Measurements from ENCODE around the gene OGFRL1. TPM values are rescaled to one million over a fixed set of nuclear protein-coding genes. Genes with fewer than 3 reads are reported as not detected.

The OGFRL1 gene
- total and polyA plus RNA-seq, 9 of the 15 experiments (the other 6 are each of a cell fraction or from before 2014, with no cell fraction given) = 0.01 to 0.07 (median 0.03) TPM

DNA sequence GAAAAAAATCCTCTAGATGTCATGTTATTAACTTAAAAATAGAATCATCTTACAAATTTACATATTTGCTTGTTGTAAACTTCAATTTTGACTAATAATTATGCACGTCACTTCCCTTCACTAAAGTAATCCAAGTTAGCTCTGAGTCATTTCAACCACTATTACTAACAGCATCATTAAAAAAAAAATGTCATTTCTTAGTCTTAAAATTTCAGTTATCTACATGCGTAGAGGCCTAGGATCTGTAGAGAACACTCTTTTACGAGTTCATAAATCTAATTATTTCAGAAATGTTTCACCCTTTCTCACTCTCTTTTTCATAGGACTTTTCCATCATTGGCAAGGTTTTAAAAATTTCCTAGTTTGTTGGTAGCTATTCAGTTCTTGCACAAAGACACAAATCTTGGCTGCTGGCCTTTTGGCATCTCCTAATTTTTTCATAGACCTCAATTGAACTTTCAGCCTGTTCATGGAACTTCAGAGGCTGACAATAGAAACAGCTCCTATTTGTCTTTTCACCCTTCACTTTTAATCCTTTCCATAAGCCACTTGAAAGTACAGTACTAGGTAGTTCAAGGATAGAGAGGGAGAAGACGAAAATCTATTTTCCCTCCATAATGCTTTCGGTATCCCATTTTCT lies 61.5 kb downstream of the OGFRL1 start:
- Histone ChIP-seq H3K79me2 (ENCODE audit: control insufficient read depth, insufficient read depth, low read length) (no peaks in the 10 kb centered on the region), H3K27me3 (ENCODE audit: control insufficient read depth in 2 of 2, insufficient read depth in 2 of 2, low read length in 2 of 2) (no peaks in the 10 kb centered on the region), H4K20me1 (replicated peaks; ENCODE audit: control insufficient read depth, insufficient read depth, low read length) (no peaks in the 10 kb centered on the region), H3K4me2 (ENCODE audit: insufficient read depth, low read length) (no peak overlapping the region), H3K36me3 (ENCODE audit: control insufficient read depth, insufficient read depth, low read length) (no peaks in the 10 kb centered on the region), H3K9ac (ENCODE audit: insufficient read depth in 1 of 2, low read depth in 2 of 2, low read length in 2 of 2) (no peak overlapping the region), H3K27ac (ENCODE audit: extremely low read depth, low read depth, low read length) (no peak overlapping the region), H3K4me3 (no peak overlapping the region), H2AFZ (ENCODE audit: low read depth, low read length) (no peak overlapping the region), H3K4me1 (replicated peaks in 1 of 2; ENCODE audit: control insufficient read depth in 2 of 2, insufficient read depth in 2 of 2, low read length in 2 of 2) (no peaks in the 10 kb centered on the region), H3K9me3 (replicated peaks; ENCODE audit: control insufficient read depth, insufficient read depth, low read depth, low read length) (no peaks in the 10 kb centered on the region), H3K9me1 (ENCODE audit: control insufficient read depth, insufficient read depth, low read length) (no peaks in the 10 kb centered on the region)
- no peak for ATAC-seq
- CTCF ChIA-PET (ENCODE audit: low intra/inter-chr PET ratio) = interaction anchor here (1.2 kb wide), 1 partner anchor 160 kb away, joined by 4 read pairs; no protein-coding TSS in a partner anchor
- no TSS peak for BruUV-seq (replicated peaks)
- no peak for FAIRE-seq
- POLR2A ChIA-PET = no interaction called here
- in situ Hi-C loops (cut with MboI) (no loop called here), intact Hi-C loops (cut with micrococcal nuclease) (loop anchor here (2.0 to 5.0 kb wide), 3 partner anchors 159 to 1128 kb away; no protein-coding TSS in a partner anchor)
- 2% methylated on average over 5 of the region's 5 CpGs for WGBS (ENCODE audit: insufficient coverage, low coverage, missing lambda C conversion rate)
- DNase-seq (ENCODE audit: extremely low read depth in 1 of 4, low spot score in 3 of 4) = no peak
- no peak for TF ChIP-seq CEBPB (tag; IDR thresholded peaks at IDR 0.05)
- TF ChIP-seq SIN3A (IDR thresholded peaks at IDR 0.05; ENCODE audit: borderline replicate concordance in 2 of 2, control insufficient read depth in 1 of 2, low read depth in 2 of 2, low read length in 2 of 2) = no peak
- TF ChIP-seq, protein P1, sequence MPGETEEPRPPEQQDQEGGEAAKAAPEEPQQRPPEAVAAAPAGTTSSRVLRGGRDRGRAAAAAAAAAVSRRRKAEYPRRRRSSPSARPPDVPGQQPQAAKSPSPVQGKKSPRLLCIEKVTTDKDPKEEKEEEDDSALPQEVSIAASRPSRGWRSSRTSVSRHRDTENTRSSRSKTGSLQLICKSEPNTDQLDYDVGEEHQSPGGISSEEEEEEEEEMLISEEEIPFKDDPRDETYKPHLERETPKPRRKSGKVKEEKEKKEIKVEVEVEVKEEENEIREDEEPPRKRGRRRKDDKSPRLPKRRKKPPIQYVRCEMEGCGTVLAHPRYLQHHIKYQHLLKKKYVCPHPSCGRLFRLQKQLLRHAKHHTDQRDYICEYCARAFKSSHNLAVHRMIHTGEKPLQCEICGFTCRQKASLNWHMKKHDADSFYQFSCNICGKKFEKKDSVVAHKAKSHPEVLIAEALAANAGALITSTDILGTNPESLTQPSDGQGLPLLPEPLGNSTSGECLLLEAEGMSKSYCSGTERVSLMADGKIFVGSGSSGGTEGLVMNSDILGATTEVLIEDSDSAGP (CRISPR knock-in tag; IDR thresholded peaks at IDR 0.05) = no peak
- no peak for TF ChIP-seq NCOA6 (IDR thresholded peaks at IDR 0.05)
- no peak for TF ChIP-seq WHSC1 (IDR thresholded peaks at IDR 0.05; ENCODE audit: low read length)
- TF ChIP-seq DNMT1 (IDR thresholded peaks at IDR 0.05) = no peak
- no peak for TF ChIP-seq ZNF431 (CRISPR knock-in tag; IDR thresholded peaks at IDR 0.05)
- TF ChIP-seq, protein P2, sequence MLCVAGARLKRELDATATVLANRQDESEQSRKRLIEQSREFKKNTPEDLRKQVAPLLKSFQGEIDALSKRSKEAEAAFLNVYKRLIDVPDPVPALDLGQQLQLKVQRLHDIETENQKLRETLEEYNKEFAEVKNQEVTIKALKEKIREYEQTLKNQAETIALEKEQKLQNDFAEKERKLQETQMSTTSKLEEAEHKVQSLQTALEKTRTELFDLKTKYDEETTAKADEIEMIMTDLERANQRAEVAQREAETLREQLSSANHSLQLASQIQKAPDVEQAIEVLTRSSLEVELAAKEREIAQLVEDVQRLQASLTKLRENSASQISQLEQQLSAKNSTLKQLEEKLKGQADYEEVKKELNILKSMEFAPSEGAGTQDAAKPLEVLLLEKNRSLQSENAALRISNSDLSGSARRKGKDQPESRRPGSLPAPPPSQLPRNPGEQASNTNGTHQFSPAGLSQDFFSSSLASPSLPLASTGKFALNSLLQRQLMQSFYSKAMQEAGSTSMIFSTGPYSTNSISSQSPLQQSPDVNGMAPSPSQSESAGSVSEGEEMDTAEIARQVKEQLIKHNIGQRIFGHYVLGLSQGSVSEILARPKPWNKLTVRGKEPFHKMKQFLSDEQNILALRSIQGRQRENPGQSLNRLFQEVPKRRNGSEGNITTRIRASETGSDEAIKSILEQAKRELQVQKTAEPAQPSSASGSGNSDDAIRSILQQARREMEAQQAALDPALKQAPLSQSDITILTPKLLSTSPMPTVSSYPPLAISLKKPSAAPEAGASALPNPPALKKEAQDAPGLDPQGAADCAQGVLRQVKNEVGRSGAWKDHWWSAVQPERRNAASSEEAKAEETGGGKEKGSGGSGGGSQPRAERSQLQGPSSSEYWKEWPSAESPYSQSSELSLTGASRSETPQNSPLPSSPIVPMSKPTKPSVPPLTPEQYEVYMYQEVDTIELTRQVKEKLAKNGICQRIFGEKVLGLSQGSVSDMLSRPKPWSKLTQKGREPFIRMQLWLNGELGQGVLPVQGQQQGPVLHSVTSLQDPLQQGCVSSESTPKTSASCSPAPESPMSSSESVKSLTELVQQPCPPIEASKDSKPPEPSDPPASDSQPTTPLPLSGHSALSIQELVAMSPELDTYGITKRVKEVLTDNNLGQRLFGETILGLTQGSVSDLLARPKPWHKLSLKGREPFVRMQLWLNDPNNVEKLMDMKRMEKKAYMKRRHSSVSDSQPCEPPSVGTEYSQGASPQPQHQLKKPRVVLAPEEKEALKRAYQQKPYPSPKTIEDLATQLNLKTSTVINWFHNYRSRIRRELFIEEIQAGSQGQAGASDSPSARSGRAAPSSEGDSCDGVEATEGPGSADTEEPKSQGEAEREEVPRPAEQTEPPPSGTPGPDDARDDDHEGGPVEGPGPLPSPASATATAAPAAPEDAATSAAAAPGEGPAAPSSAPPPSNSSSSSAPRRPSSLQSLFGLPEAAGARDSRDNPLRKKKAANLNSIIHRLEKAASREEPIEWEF (CRISPR knock-in tag; IDR thresholded peaks at IDR 0.05) = no peak
- TF ChIP-seq CC2D1A (IDR thresholded peaks at IDR 0.05) = no peak
- TF ChIP-seq, protein P3, sequence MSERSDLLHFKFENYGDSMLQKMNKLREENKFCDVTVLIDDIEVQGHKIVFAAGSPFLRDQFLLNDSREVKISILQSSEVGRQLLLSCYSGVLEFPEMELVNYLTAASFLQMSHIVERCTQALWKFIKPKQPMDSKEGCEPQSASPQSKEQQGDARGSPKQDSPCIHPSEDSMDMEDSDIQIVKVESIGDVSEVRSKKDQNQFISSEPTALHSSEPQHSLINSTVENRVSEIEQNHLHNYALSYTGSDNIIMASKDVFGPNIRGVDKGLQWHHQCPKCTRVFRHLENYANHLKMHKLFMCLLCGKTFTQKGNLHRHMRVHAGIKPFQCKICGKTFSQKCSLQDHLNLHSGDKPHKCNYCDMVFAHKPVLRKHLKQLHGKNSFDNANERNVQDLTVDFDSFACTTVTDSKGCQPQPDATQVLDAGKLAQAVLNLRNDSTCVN (CRISPR knock-in tag; IDR thresholded peaks at IDR 0.05) = no peak
- no peak for TF ChIP-seq LARP7 (IDR thresholded peaks at IDR 0.05)
- no peak for TF ChIP-seq FOXO4 (CRISPR knock-in tag; IDR thresholded peaks at IDR 0.05)
- no peak for TF ChIP-seq PHF21A (IDR thresholded peaks at IDR 0.05; ENCODE audit: borderline replicate concordance, low read depth)
